Osteocyte (in vitro differentiated cells): ENCODE measurements around the gene MIS12. TPM values are rescaled to one million over a fixed set of nuclear protein-coding genes. Genes with fewer than 3 reads are reported as not detected.

Source experiments
- DNase-seq: peaks from one replicate; pipeline ENCODE4 v3.0.0; 2021; ENCODE audit warnings: mixed read lengths; ENCODE audit not compliant: unreplicated experiment; ENCODE audit errors: extremely low spot score
- H3K27ac Mint-ChIP-seq: one replicate; pipeline ENCODE4 v1.8.0; 2021; ENCODE audit warnings: mild to moderate bottlenecking, mixed read lengths; ENCODE audit not compliant: unreplicated experiment
- H3K27me3 Mint-ChIP-seq: one replicate; pipeline ENCODE4 v1.8.0; 2021; ENCODE audit warnings: mixed read lengths; ENCODE audit not compliant: unreplicated experiment
- H3K36me3 Mint-ChIP-seq: one replicate; pipeline ENCODE4 v1.8.0; 2021; ENCODE audit warnings: mixed read lengths; ENCODE audit not compliant: unreplicated experiment
- H3K4me1 Mint-ChIP-seq: one replicate; pipeline ENCODE4 v1.8.0; 2021; ENCODE audit warnings: mixed read lengths; ENCODE audit not compliant: unreplicated experiment
- H3K4me3 Mint-ChIP-seq: one replicate; pipeline ENCODE4 v1.8.0; 2021; ENCODE audit warnings: mild to moderate bottlenecking, moderate library complexity, mixed read lengths; ENCODE audit not compliant: unreplicated experiment
- H3K9me3 Mint-ChIP-seq: one replicate; pipeline ENCODE4 v1.8.0; 2021; ENCODE audit warnings: mixed read lengths; ENCODE audit not compliant: unreplicated experiment
- CTCF ChIP-seq: fragments of 200-600 bp; sonication (generic); IDR thresholded peaks from 2 replicates; pipeline ENCODE4 v1.5.0; 2021; ENCODE audit warnings: antibody characterized with exemption, mild to moderate bottlenecking, moderate library complexity
- total RNA-seq: library from RNA; stranded (reverse); gene quantifications from 2 replicates; pipeline ENCODE4 v1.2.1, GENCODE V29; 2021

MIS12 gene
- total RNA-seq, 1 donor from 2014 or later, result 21.3 TPM

GRCh38 chr17:5532581-5532980 is 46.2 kb downstream of the MIS12 start:
- Mint-ChIP-seq H3K36me3 (no peaks in the 10 kb centered on the region), H3K4me3 (no peak overlapping the region), H3K4me1 (no peaks in the 10 kb centered on the region), H3K27me3 (no peaks in the 10 kb centered on the region), H3K9me3 (no peaks in the 10 kb centered on the region), H3K27ac (no peak overlapping the region)
- DNase-seq, result no peak
- TF ChIP-seq CTCF, result no peak

- no peaks in the 10 kb centered on the region for H3K9me3 Mint-ChIP-seq
Observed at GRCh38 chr17:5533486-5534315, 47.3 kb downstream of the MIS12 start.

GRCh38 chr17:5535436-5535835 is 49.1 kb downstream of the MIS12 start:
- no peak for TF ChIP-seq CTCF
- Mint-ChIP-seq H3K27ac (no peak overlapping the region), H3K4me1 (no peaks in the 10 kb centered on the region), H3K9me3 (no peaks in the 10 kb centered on the region), H3K27me3 (no peaks in the 10 kb centered on the region), H3K4me3 (no peak overlapping the region), H3K36me3 (no peaks in the 10 kb centered on the region)
- no peak for DNase-seq

More at GRCh38 chr17:5533486-5534315, 47.3 kb downstream of the MIS12 start:
- no peaks in the 10 kb centered on the region for H3K4me1 Mint-ChIP-seq
- TF ChIP-seq CTCF, result no peak
- no peaks in the 10 kb centered on the region for H3K36me3 Mint-ChIP-seq
- no peaks in the 10 kb centered on the region for H3K27me3 Mint-ChIP-seq
- no peak overlapping the region for H3K27ac Mint-ChIP-seq
- DNase-seq, result no peak
- H3K4me3 Mint-ChIP-seq, result no peak overlapping the region

- H3K4me1 Mint-ChIP-seq, result no peaks in the 10 kb centered on the region
- no peak for TF ChIP-seq CTCF
- DNase-seq, result no peak
- no peak overlapping the region for H3K4me3 Mint-ChIP-seq
- H3K36me3 Mint-ChIP-seq, result no peaks in the 10 kb centered on the region
- no peak overlapping the region for H3K27ac Mint-ChIP-seq
- H3K9me3 Mint-ChIP-seq, result no peaks in the 10 kb centered on the region
- H3K27me3 Mint-ChIP-seq, result no peaks in the 10 kb centered on the region
Observed at GRCh38 chr17:5536866-5537650, 50.7 kb downstream of the MIS12 start.

DNA sequence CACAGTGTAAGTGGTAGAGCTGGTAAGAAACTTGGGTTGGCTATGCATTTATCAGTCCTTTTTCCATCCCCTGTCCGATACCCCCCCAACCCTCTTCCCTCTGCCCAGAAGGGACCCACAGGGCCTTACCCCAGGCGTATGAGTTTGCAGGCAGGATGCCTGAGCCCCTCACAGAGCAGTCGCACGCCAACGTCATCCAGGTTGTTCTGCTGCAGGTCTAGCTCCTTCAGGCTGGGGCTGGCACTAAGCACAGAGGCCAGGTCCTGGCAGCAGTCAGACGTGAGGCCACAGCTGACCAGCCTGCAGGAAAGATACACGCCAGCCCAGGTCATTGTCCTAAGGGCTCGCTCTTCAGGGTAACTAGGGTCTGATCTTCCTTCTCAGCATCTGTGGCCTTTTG is 52.9 kb downstream of the MIS12 start:
- H3K4me1 Mint-ChIP-seq, result no peaks in the 10 kb centered on the region
- H3K36me3 Mint-ChIP-seq, result no peaks in the 10 kb centered on the region
- H3K27me3 Mint-ChIP-seq, result no peaks in the 10 kb centered on the region
- H3K4me3 Mint-ChIP-seq, result no peak overlapping the region
- no peaks in the 10 kb centered on the region for H3K9me3 Mint-ChIP-seq
- no peak for DNase-seq
- no peak for TF ChIP-seq CTCF
- no peak overlapping the region for H3K27ac Mint-ChIP-seq
